Neural progenitor cell (in vitro differentiated cells): ENCODE data around the gene SPG11.

ENCODE experiments used
- CTCF ChIP-seq: fragments of 200-600 bp; sonication (generic); IDR thresholded peaks from 2 replicates; pipeline ENCODE4 v1.5.1; 2017; ENCODE audit warnings: antibody characterized with exemption, mild to moderate bottlenecking
- EZH2 ChIP-seq: fragments of 200-600 bp; sonication (generic); IDR thresholded peaks from 2 replicates; pipeline ENCODE4 v1.6.1; 2017; ENCODE audit warnings: antibody characterized with exemption, mild to moderate bottlenecking, moderate library complexity
- EZH2phosphoT487 ChIP-seq: fragments of 200-600 bp; sonication (generic); IDR thresholded peaks from 2 replicates; pipeline ENCODE4 v1.6.1; 2017; ENCODE audit warnings: antibody characterized with exemption

- TF ChIP-seq CTCF (no peak), EZH2 (no peak), EZH2phosphoT487 (no peak)
Measured at GRCh38 chr15:44659056-44659455, 4.4 kb downstream of the SPG11 start.
